Activated naive CD8-positive, alpha-beta T cell (primary cell): ENCODE results near the gene TBXA2R.
"Not testable (repeated sequence)": the region's sequence is repeated elsewhere in the genome, so short reads cannot be mapped to it uniquely, and the experiment has no call there.

Source experiments
- H3K27ac Mint-ChIP-seq: one replicate; pipeline ENCODE4 v1.8.0; 2021; ENCODE audit warnings: mixed read lengths
- H3K27me3 Mint-ChIP-seq: one replicate; pipeline ENCODE4 v1.8.0; 2021; ENCODE audit warnings: mixed read lengths
- H3K36me3 Mint-ChIP-seq: one replicate; pipeline ENCODE4 v1.8.0; 2021; ENCODE audit warnings: mixed read lengths
- H3K4me1 Mint-ChIP-seq: one replicate; pipeline ENCODE4 v1.8.0; 2021; ENCODE audit warnings: low read depth, mixed read lengths
- H3K4me3 Mint-ChIP-seq: one replicate; pipeline ENCODE4 v1.8.0; 2021; ENCODE audit warnings: mild to moderate bottlenecking, mixed read lengths
- H3K9me3 Mint-ChIP-seq: one replicate; pipeline ENCODE4 v1.8.0; 2021; ENCODE audit warnings: low read depth, mixed read lengths

The TBXA2R gene

DNA sequence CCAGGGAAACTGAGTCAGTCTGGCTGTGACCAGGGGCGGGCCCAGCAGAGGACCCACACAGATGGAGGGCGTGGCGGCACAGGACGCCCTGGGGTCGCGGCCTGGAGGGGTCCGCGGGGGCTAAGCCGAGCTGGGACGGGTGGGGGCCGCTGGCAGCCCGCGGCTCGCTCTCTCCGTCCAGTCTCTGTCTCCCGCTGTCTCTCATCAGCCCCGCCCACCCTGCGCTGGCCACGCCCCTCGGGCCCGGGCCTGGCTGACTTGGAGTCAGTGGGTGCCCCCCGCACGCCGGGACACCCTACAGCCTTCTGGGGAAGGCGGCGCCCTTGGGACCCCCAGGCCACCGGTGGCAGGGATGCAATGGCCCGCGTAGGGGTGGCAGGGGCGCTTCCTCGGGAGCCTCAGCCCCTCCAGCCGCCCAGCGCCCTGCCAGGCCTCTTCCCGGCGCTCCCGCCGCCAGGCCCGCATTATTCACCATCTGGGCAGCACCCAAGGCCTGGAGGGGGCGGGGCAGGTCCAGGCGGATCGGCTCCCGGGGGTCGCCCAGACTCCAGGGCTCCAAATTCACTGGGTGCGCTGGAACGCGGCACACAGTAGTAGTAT lies at the start of gene TBXA2R:
Gene TBXA2R, minus strand, starts transcription at position 186 of the 600 bp plus-strand sequence. CDS start 6,241 bp downstream, outside the sequence.
- H3K27ac Mint-ChIP-seq, result no peak within 1 kb of the TSS

GRCh38 chr19:3656073-3656746 lies 49.5 kb upstream of the TBXA2R start:
- no peaks in the 10 kb centered on the region for H3K36me3 Mint-ChIP-seq
- H3K27me3 Mint-ChIP-seq, result no peaks in the 10 kb centered on the region
- H3K9me3 Mint-ChIP-seq, result no peaks in the 10 kb centered on the region
- H3K4me1 Mint-ChIP-seq, result no peaks in the 10 kb centered on the region
- H3K4me3 Mint-ChIP-seq, result no peak overlapping the region
- H3K27ac Mint-ChIP-seq, result no peak overlapping the region

More for the DNA sequence above, at the start of gene TBXA2R:
- Mint-ChIP-seq H3K4me3 (peak within 1 kb of the TSS; percentile 63), H3K27me3 (no peaks in the 10 kb centered on the region), H3K4me1 (peaks cover 10% of the 10 kb centered on the region), H3K36me3 (no peaks in the 10 kb centered on the region), H3K9me3 (no peaks in the 10 kb centered on the region)

DNA sequence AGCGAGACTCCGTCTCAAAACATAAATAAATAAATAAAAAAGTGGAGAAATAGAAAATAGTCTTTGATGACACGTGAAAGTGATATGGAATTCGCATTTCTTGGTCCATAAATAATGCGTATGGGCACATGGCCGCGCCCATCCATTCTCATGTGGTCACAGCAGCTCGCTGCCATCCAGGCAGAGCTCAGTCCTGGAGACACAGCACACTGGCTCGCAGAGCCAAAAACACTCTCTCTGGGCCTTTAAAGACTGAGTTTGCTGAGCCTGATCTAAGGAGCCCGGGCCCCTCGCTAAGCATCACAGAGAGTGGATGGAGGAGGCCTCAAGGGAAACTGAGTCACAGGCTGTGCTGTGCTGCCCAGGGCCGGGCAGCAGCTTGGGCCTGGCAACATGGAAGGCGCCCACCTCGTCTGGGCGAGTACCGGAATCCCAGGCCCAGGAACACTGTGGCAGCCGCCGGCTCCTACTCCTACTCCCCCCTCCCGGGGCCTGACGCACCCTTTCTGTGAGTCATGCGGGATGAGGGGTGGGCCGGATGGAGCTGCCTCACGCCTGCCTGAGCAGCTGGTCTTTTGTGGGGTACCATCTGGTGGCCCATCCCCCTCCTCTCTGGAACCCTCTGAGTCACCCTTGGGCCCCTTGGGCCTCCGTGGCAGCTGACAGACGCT lies 48.9 kb upstream of the TBXA2R start:
- Mint-ChIP-seq H3K27ac (no peak overlapping the region), H3K4me3 (no peak overlapping the region), H3K36me3 (no peaks in the 10 kb centered on the region), H3K9me3 (no peaks in the 10 kb centered on the region), H3K27me3 (no peaks in the 10 kb centered on the region), H3K4me1 (no peaks in the 10 kb centered on the region)

DNA sequence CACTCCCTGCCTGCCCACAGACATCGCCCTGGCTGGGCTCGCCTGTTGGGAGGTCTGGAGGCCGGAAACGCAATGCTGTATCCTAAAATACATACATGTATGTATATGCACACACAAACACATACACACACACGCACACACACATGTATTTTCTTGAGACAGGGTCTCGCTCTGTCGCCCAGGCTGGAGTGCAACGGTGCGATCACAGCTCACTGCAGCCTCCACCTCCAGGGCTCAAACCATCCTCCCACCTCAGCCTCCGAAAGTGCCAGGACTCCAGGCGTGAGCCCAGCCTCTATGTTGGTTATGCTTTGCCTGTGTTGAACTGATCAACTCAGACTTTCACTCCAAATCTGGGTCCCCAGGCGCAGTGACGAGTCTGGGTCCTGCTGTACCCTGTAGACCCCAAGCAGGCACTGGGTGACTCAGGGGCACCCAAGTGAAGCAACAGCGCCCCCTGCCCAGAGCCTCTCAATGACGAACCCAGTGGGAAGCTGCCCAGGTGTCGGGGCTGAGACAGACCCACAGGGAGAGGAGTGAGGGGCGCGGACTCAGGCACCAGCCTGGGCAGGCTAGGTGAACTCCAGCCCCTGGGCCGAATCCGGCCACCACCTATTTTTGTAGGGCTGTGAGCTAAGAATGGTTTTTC lies 47.3 kb upstream of the TBXA2R start:
- Mint-ChIP-seq H3K27ac (no peak overlapping the region), H3K36me3 (no peaks in the 10 kb centered on the region), H3K4me3 (no peak overlapping the region), H3K9me3 (no peaks in the 10 kb centered on the region), H3K27me3 (no peaks in the 10 kb centered on the region), H3K4me1 (no peaks in the 10 kb centered on the region)

GRCh38 chr19:3653081-3653795 lies 46.6 kb upstream of the TBXA2R start:
- H3K4me1 Mint-ChIP-seq, result no peaks in the 10 kb centered on the region
- H3K36me3 Mint-ChIP-seq, result no peaks in the 10 kb centered on the region
- H3K27ac Mint-ChIP-seq, result no peak overlapping the region
- no peaks in the 10 kb centered on the region for H3K9me3 Mint-ChIP-seq
- no peak overlapping the region for H3K4me3 Mint-ChIP-seq
- no peaks in the 10 kb centered on the region for H3K27me3 Mint-ChIP-seq

DNA sequence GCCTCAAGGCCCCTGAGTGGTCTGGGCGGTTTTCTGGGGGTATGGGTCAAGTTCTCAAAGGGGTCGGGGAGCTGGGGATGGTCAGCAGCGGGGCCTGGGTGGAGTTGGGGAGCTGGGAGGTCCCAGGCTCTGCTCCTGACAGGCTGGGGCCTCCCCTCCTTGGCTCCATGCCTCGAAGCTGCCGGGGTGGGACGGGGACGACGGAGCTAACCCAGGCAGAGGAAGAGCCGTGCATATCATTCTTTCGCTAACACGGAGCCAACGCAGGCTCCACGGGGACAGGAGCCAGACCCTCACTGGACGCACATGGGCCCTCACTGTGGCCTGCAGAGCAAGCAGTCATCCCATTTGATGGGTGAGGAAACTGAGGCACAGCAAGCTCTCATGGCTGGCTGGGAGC lies 45.7 kb upstream of the TBXA2R start:
- no peaks in the 10 kb centered on the region for H3K4me1 Mint-ChIP-seq
- H3K27ac Mint-ChIP-seq, result no peak overlapping the region
- H3K4me3 Mint-ChIP-seq, result no peak overlapping the region
- no peaks in the 10 kb centered on the region for H3K36me3 Mint-ChIP-seq
- no peaks in the 10 kb centered on the region for H3K9me3 Mint-ChIP-seq
- no peaks in the 10 kb centered on the region for H3K27me3 Mint-ChIP-seq

DNA sequence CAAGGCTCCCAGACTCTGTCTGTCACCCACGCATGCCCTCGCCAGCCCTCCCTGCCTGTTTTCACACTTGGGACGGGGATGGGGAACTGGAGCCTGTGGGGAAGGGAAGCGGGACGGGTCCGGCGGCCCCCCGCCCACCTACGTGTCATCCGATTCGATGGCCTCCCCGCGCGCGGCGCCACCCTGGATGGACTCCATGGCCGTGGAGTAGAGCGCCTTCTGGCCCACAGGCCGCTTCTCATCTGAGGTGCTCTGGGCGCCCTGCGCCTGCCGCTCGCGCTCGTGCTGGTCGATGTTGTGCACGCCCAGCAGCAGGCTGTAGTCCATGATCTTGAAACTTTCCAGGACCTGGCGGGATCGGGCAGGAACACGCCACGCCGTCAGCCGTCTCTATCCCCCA lies 45.0 kb upstream of the TBXA2R start:
- H3K4me3 Mint-ChIP-seq, result no peak overlapping the region
- H3K4me1 Mint-ChIP-seq, result no peaks in the 10 kb centered on the region
- no peaks in the 10 kb centered on the region for H3K27me3 Mint-ChIP-seq
- no peaks in the 10 kb centered on the region for H3K9me3 Mint-ChIP-seq
- H3K36me3 Mint-ChIP-seq, result no peaks in the 10 kb centered on the region
- no peak overlapping the region for H3K27ac Mint-ChIP-seq

DNA sequence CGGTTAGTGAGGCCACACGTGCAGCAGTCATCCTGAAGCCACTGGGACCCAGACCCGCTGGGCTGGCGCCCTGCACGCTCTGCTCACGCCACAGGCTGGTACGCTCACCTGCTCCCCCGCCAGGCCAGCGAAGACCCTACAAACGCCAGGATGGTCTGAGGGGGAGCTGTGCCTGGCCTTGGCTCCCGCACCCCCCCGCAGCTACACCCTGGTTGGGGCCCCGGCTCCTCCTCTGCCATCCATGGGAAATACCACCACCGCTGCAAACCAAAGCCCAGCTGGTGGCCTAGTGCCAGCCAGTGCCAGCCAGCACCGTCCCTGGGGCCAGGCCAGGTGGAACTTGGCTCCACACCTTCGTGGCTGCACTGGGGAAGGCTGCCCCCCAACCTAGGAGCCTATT lies 43.2 kb upstream of the TBXA2R start:
- no peak overlapping the region for H3K27ac Mint-ChIP-seq
- no peak overlapping the region for H3K4me3 Mint-ChIP-seq
- H3K9me3 Mint-ChIP-seq, result no peaks in the 10 kb centered on the region
- no peaks in the 10 kb centered on the region for H3K4me1 Mint-ChIP-seq
- no peaks in the 10 kb centered on the region for H3K36me3 Mint-ChIP-seq
- H3K27me3 Mint-ChIP-seq, result no peaks in the 10 kb centered on the region

- H3K9me3 Mint-ChIP-seq, result no peaks in the 10 kb centered on the region
- no peak overlapping the region for H3K27ac Mint-ChIP-seq
- no peaks in the 10 kb centered on the region for H3K4me1 Mint-ChIP-seq
- no peak overlapping the region for H3K4me3 Mint-ChIP-seq
- H3K27me3 Mint-ChIP-seq, result no peaks in the 10 kb centered on the region
- H3K36me3 Mint-ChIP-seq, result no peaks in the 10 kb centered on the region
These were observed 41.6 kb upstream of the TBXA2R start for GRCh38 chr19:3648037-3648905.

DNA sequence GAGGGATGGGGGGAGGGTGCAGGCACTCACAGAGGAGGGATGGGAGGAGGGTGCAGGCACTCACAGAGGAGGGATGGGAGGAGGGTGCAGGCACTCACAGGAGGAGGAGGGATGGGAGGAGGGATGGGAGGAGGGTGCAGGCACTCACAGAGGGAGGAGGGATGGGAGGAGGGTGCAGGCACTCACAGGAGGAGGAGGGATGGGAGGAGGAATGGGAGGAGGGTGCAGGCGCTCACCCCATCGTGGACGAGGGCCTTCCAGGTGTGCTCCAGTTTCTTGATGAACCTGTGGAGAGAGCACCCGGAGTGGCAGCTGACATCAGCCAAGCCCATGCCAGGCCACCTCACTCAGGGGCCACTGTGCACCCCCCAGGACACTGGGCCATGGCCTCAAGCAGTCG lies 40.4 kb upstream of the TBXA2R start:
- not testable (repeated sequence) for H3K27me3 Mint-ChIP-seq, H3K4me1 Mint-ChIP-seq, H3K27ac Mint-ChIP-seq, H3K36me3 Mint-ChIP-seq, H3K9me3 Mint-ChIP-seq, H3K4me3 Mint-ChIP-seq

DNA sequence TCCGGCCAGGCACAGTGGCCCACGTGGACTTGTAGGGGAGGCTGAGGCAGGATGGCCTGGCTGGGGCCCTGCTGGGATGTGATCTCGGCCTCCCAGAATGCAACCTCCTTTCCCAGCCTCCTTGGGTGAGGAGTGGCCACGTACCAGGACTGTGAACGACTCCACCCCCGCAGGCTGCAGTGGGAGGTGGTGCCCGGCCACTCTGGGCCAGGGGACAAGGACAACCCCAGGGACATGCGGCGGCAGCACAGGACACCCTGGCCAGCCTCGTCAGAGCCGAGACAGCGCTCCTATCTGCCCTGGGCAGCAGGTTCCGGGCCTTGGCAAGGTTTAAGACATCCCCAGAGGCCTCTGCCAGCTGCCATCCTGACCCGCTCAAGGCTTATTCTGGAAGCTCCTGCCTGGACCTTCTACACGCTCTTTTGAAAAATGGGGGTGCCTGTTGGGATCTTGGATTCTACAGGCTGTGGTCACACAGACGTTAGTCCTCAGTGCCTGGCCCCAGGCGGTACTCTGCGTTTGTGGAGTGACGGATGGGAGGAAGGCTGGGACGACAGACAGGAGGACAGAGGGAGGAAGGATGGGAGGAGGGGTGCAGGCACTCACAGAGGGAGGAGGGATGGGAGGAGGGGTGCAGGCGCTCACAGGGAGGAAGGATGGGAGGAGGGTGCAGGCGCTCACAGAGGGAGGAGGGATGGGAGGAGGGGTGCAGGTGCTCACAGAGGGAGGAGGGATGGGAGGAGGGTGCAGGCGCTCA lies 39.8 kb upstream of the TBXA2R start:
- Mint-ChIP-seq H3K27me3 (no peaks in the 10 kb centered on the region), H3K4me1 (no peaks in the 10 kb centered on the region), H3K9me3 (no peaks in the 10 kb centered on the region), H3K4me3 (no peak overlapping the region), H3K27ac (no peak overlapping the region), H3K36me3 (no peaks in the 10 kb centered on the region)

DNA sequence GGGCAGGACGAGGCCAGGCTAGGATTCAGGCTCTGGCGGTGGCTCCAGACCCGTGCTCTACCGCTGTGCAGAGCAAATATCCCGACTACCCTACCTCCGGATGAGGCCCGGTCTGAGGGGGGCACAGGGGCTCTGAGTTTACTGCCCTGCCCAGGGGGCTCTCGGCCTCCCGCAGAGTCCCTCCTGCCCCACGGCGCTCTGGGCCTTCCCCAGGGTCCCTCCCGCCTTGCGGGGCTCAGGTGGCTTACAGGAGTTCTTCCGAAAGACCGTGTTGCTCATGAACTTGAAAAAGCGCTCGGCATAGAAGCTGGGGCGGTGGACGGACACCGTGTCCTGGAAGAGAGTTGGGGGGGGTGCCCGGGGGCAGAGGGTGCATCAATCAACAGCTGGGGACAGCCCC lies 39.1 kb upstream of the TBXA2R start:
- Mint-ChIP-seq H3K9me3 (no peaks in the 10 kb centered on the region), H3K27me3 (no peaks in the 10 kb centered on the region), H3K4me3 (no peak overlapping the region), H3K27ac (no peak overlapping the region), H3K4me1 (no peaks in the 10 kb centered on the region), H3K36me3 (no peaks in the 10 kb centered on the region)

DNA sequence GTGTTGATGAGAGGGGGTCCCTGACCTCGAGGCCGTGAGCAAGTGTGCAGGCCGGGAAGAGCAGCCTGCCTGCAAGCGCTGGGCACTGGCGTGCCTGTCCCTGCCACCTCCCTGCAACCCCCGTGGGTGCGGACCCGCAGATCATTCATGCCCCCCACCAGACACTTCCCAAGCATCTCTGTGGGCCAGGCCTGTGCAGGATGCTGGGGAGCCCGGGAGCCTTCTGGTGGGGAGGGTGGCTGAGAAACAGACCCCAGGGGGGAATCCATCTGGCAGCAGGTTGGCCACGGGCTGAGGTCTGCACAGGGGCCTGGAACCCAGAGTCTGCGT lies 38.4 kb upstream of the TBXA2R start:
- no peak overlapping the region for H3K4me3 Mint-ChIP-seq
- no peaks in the 10 kb centered on the region for H3K9me3 Mint-ChIP-seq
- H3K36me3 Mint-ChIP-seq, result no peaks in the 10 kb centered on the region
- H3K27me3 Mint-ChIP-seq, result no peaks in the 10 kb centered on the region
- no peak overlapping the region for H3K27ac Mint-ChIP-seq
- no peaks in the 10 kb centered on the region for H3K4me1 Mint-ChIP-seq
